Measurements from ENCODE around the gene PAH.

Gene PAH

GRCh38 chr12:102821149-102821548 is 95.9 kb downstream of the PAH start:
- no peak for DNase-seq (ENCODE audit: low read depth in 2 of 2)

GRCh38 chr12:102816816-102817434 is 100.1 kb downstream of the PAH start:
- no peak for DNase-seq (ENCODE audit: low read depth in 2 of 2)

- DNase-seq (ENCODE audit: low read depth in 2 of 2) = no peak
Observed at GRCh38 chr12:102814691-102815367, 102.2 kb downstream of the PAH start.

- no peak for DNase-seq (ENCODE audit: low read depth in 2 of 2)
Observed at GRCh38 chr12:102812344-102812743, 104.7 kb downstream of the PAH start.

GRCh38 chr12:102811110-102811737 is 105.8 kb downstream of the PAH start:
- DNase-seq (ENCODE audit: low read depth in 2 of 2) = peak in 1 of 2 donors; percentile 10

- no peak for DNase-seq (ENCODE audit: low read depth in 2 of 2)
Observed at GRCh38 chr12:102808412-102808811, 108.6 kb downstream of the PAH start.

- DNase-seq (ENCODE audit: low read depth in 2 of 2) = no peak
Observed at GRCh38 chr12:102806592-102806991, 110.5 kb downstream of the PAH start.

GRCh38 chr12:102806110-102806509 is 110.9 kb downstream of the PAH start:
- DNase-seq (ENCODE audit: low read depth in 2 of 2) = no peak

GRCh38 chr12:102800565-102800964 is 116.5 kb downstream of the PAH start:
- no peak for DNase-seq (ENCODE audit: low read depth in 2 of 2)

- DNase-seq (ENCODE audit: low read depth in 2 of 2) = no peak
Observed at GRCh38 chr12:102799229-102799628, 117.8 kb downstream of the PAH start.

GRCh38 chr12:102797528-102797927 is 119.5 kb downstream of the PAH start:
- DNase-seq (ENCODE audit: low read depth in 2 of 2) = no peak

- no peak for DNase-seq (ENCODE audit: low read depth in 2 of 2)
Observed at GRCh38 chr12:102793921-102794320, 123.1 kb downstream of the PAH start.
